WTC11 (cell line): ENCODE data around the gene ZNF892.

Experiments
- NR3C1 ChIP-seq: sonication (generic); formaldehyde crosslinking; conservative IDR thresholded peaks from 2 replicates; pipeline ENCODE4 v1.8.1; 2023; ENCODE audit warnings: low read depth, mild to moderate bottlenecking, missing genetic modification reagents
- TF ChIP-seq, protein P1 (sequence below): fragments of 200-600 bp; IDR thresholded peaks from 2 replicates; pipeline ENCODE4 v1.8.0; 2022; ENCODE audit warnings: antibody characterized with exemption
- TF ChIP-seq, protein P2 (sequence below): sonication (generic); formaldehyde crosslinking; IDR thresholded peaks from 2 replicates; pipeline ENCODE4 v1.8.0; 2022; ENCODE audit warnings: mild to moderate bottlenecking, missing genetic modification reagents

DNA sequence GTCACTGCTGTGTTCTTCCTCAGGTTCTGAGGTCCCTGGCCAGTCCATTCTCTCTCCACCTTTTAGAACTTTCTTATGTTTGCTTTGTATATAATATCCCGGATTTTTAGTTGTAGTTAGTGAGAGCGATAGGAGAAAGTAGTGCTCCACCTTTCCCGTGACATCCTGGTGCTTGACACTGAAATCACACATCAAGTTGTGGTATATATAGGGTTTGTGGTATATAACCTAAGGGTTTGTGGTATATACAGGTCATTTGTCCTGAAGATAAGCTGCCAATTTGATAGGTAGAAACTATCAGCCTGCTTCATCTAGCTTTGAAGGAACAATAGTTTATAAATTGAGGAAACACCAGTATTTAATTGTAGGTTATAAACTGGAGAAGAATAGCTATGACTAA, 13.1 kb downstream of the ZNF892 start:
- TF ChIP-seq, protein P1, sequence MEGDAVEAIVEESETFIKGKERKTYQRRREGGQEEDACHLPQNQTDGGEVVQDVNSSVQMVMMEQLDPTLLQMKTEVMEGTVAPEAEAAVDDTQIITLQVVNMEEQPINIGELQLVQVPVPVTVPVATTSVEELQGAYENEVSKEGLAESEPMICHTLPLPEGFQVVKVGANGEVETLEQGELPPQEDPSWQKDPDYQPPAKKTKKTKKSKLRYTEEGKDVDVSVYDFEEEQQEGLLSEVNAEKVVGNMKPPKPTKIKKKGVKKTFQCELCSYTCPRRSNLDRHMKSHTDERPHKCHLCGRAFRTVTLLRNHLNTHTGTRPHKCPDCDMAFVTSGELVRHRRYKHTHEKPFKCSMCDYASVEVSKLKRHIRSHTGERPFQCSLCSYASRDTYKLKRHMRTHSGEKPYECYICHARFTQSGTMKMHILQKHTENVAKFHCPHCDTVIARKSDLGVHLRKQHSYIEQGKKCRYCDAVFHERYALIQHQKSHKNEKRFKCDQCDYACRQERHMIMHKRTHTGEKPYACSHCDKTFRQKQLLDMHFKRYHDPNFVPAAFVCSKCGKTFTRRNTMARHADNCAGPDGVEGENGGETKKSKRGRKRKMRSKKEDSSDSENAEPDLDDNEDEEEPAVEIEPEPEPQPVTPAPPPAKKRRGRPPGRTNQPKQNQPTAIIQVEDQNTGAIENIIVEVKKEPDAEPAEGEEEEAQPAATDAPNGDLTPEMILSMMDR, result no peak
- no peak for TF ChIP-seq NR3C1
- TF ChIP-seq, protein P2, sequence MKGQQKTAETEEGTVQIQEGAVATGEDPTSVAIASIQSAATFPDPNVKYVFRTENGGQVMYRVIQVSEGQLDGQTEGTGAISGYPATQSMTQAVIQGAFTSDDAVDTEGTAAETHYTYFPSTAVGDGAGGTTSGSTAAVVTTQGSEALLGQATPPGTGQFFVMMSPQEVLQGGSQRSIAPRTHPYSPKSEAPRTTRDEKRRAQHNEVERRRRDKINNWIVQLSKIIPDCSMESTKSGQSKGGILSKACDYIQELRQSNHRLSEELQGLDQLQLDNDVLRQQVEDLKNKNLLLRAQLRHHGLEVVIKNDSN, result no peak
